ENCODE measurements around the gene TNPO3. TPM values are rescaled to one million over a fixed set of nuclear protein-coding genes. Genes with fewer than 3 reads are reported as not detected.
"Not testable (repeated sequence)": the region's sequence is repeated elsewhere in the genome, so short reads cannot be mapped to it uniquely, and the experiment has no call there.

TNPO3 gene
- total RNA-seq, 3 donors from 2014 or later (not counting 1 experiment from before 2014, with no cell fraction given), result 33.9 to 41.1 (median 37.9) TPM

GRCh38 chr7:129067943-129068548, 13.1 kb upstream of the TNPO3 start:
- Mint-ChIP-seq H3K36me3 (no peaks in the 10 kb centered on the region), H3K4me1 (peaks cover 9 to 14% of the 10 kb centered on the region in 2 donors), H3K4me3 (no peak overlapping the region), H3K27me3 (ENCODE audit: low read depth in 2 of 2) (peaks cover 13 to 14% of the 10 kb centered on the region in 2 donors), H3K27ac (no peak overlapping the region), H3K9me3 (no peaks in the 10 kb centered on the region)
- whole genome bisulfite sequencing (ENCODE audit: insufficient coverage), result 84% methylated on average over 5 of the region's 5 CpGs
- no peak for DNase-seq
- no peaks in the 10 kb centered on the region for H3K9me3 ChIP-seq (ENCODE audit: control insufficient read depth, insufficient read depth, low read length)
- intact Hi-C loops (cut with micrococcal nuclease), result no loop called here
- no peak overlapping the region for H3K27ac ChIP-seq (ENCODE audit: low read length)
- H3K36me3 ChIP-seq (ENCODE audit: control insufficient read depth, insufficient read depth, low read length), result no peaks in the 10 kb centered on the region
- peaks cover 4% of the 10 kb centered on the region for H3K4me1 ChIP-seq (ENCODE audit: control insufficient read depth, insufficient read depth, low read length)
- no peak overlapping the region for H3K4me3 ChIP-seq (ENCODE audit: low read length)
- ATAC-seq, result no peak
- no peak for TF ChIP-seq CTCF (IDR thresholded peaks at IDR 0.05)
- H3K27me3 ChIP-seq (ENCODE audit: control insufficient read depth, insufficient read depth, low read length), result no peaks in the 10 kb centered on the region

- WGBS (ENCODE audit: insufficient coverage), result 86% methylated on average over 4 of the region's 4 CpGs
- intact Hi-C loops (cut with micrococcal nuclease); H3K27me3 ChIP-seq (ENCODE audit: control insufficient read depth, insufficient read depth, low read length); DNase-seq; H3K4me1 Mint-ChIP-seq; H3K27ac ChIP-seq (ENCODE audit: low read length); H3K4me3 ChIP-seq (ENCODE audit: low read length); H3K4me3 Mint-ChIP-seq; H3K4me1 ChIP-seq (ENCODE audit: control insufficient read depth, insufficient read depth, low read length); H3K36me3 ChIP-seq (ENCODE audit: control insufficient read depth, insufficient read depth, low read length); H3K9me3 Mint-ChIP-seq; H3K36me3 Mint-ChIP-seq; H3K27ac Mint-ChIP-seq; H3K9me3 ChIP-seq (ENCODE audit: control insufficient read depth, insufficient read depth, low read length); ATAC-seq: not testable (repeated sequence)
- peaks cover 13 to 14% of the 10 kb centered on the region in 2 donors for H3K27me3 Mint-ChIP-seq (ENCODE audit: low read depth in 2 of 2)
These were observed 12.2 kb upstream of the TNPO3 start for GRCh38 chr7:129067132-129067561.

- H3K4me3 Mint-ChIP-seq, result no peak overlapping the region
- WGBS (ENCODE audit: insufficient coverage), result 93% methylated on average over 11 of the region's 11 CpGs
- no peak overlapping the region for H3K27ac ChIP-seq (ENCODE audit: low read length)
These were observed 11.6 kb upstream of the TNPO3 start for GRCh38 chr7:129066290-129067131.

More at GRCh38 chr7:129066290-129067131, 11.6 kb upstream of the TNPO3 start:
- DNase-seq, result no peak
- Histone ChIP-seq H3K36me3 (ENCODE audit: control insufficient read depth, insufficient read depth, low read length) (no peaks in the 10 kb centered on the region), H3K9me3 (ENCODE audit: control insufficient read depth, insufficient read depth, low read length) (no peaks in the 10 kb centered on the region), H3K4me3 (ENCODE audit: low read length) (no peak overlapping the region), H3K27me3 (ENCODE audit: control insufficient read depth, insufficient read depth, low read length) (no peaks in the 10 kb centered on the region), H3K4me1 (ENCODE audit: control insufficient read depth, insufficient read depth, low read length) (no peaks in the 10 kb centered on the region)
- intact Hi-C loops (cut with micrococcal nuclease), result no loop called here
- Mint-ChIP-seq H3K4me1 (peaks cover 0 to 6% of the 10 kb centered on the region in 2 donors), H3K27me3 (ENCODE audit: low read depth in 2 of 2) (peaks cover 13 to 14% of the 10 kb centered on the region in 2 donors), H3K9me3 (no peaks in the 10 kb centered on the region), H3K36me3 (no peaks in the 10 kb centered on the region), H3K27ac (no peak overlapping the region)
- no peak for ATAC-seq
- no peak for TF ChIP-seq CTCF (IDR thresholded peaks at IDR 0.05)

All from natural killer cell (primary cell).